Body of pancreas (tissue), 4 donors: Measurements from ENCODE around the gene LRSAM1.

Source experiments
- POLR2A ChIP-seq, 3 donors: fragments of 450-650 bp; IDR thresholded peaks; one replicate each; pipeline ENCODE4 v1.6.1; 2016; ENCODE audit warnings: antibody characterized with exemption in 3 of 3, mild to moderate bottlenecking in 2 of 3
- TF ChIP-seq, protein P1 (sequence below), 7 experiments: fragments of 450-650 bp in 4 of 7; fragments of 200-600 bp in 3 of 7; sonication (generic) in 3 of 7; IDR thresholded peaks; one replicate each; pipeline ENCODE4 v1.5.1; 2016 to 2019; ENCODE audit warnings: antibody characterized with exemption in 7 of 7

DNA sequence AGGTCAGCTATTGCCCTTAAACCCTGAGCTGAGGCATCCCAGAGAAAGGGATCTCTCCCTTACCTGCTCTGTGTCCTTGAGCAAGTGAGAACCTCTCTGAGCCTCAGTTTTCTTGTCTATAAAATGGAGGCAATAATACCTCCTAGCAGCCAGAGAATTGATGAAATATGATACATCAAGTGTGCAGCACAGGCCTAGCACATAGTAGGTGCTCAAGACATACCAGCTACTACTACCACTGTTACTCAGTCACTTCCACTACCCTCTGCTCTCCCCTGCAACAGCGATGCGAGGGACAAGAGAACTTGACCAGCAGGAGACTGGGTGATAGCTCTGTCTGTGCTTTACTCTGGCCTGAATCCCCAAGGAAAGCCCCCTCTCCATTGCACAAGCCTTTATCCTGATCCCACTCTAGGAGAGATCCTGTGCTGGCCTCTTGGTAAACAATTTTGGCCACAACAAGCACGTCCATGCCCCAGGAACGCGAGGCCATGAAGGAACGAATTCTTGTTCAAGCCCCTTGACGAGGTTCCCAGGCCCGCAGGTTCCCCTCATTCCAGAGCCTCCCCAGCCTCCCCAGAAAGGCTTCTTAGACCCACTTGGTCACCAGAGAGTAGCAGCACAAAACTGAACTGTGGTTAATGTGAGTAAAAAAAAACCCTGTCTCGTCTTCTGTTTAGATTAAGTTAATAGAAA lies 39.4 kb downstream of the LRSAM1 start:
- TF ChIP-seq, protein P1, sequence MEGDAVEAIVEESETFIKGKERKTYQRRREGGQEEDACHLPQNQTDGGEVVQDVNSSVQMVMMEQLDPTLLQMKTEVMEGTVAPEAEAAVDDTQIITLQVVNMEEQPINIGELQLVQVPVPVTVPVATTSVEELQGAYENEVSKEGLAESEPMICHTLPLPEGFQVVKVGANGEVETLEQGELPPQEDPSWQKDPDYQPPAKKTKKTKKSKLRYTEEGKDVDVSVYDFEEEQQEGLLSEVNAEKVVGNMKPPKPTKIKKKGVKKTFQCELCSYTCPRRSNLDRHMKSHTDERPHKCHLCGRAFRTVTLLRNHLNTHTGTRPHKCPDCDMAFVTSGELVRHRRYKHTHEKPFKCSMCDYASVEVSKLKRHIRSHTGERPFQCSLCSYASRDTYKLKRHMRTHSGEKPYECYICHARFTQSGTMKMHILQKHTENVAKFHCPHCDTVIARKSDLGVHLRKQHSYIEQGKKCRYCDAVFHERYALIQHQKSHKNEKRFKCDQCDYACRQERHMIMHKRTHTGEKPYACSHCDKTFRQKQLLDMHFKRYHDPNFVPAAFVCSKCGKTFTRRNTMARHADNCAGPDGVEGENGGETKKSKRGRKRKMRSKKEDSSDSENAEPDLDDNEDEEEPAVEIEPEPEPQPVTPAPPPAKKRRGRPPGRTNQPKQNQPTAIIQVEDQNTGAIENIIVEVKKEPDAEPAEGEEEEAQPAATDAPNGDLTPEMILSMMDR (IDR thresholded peaks at IDR 0.05): no peak
- TF ChIP-seq POLR2A (IDR thresholded peaks at IDR 0.05): no peak
